ENCODE data around the gene PDE6D. TPM values are rescaled to one million over a fixed set of nuclear protein-coding genes. Genes with fewer than 3 reads are reported as not detected.

Gene PDE6D
- total and polyA plus RNA-seq, 2 of the 4 experiments (the other 2 are of a cell fraction), result 13.8 to 24.7 TPM

GRCh38 chr2:231794383-231794782 lies 13.3 kb upstream of the PDE6D start:
- Histone ChIP-seq H3K9ac (ENCODE audit: low read depth, low read length) (no peak overlapping the region), H2AFZ (replicated peaks; ENCODE audit: low read length, poor library complexity) (no peak overlapping the region), H3K27ac (ENCODE audit: insufficient read depth, low read length) (no peak overlapping the region), H2AK9ac (replicated peaks; ENCODE audit: low read depth, low read length, poor library complexity) (no peak overlapping the region), H4K20me1 (ENCODE audit: insufficient read depth, low read length) (no peaks in the 10 kb centered on the region; the same call in 1 of the 2 replicates), H4K5ac (ENCODE audit: low read depth, low read length) (no peak overlapping the region), H3K4me3 (ENCODE audit: insufficient read depth, low read depth, low read length) (no peak overlapping the region), H3K4ac (ENCODE audit: low read depth, low read length) (no peak overlapping the region), H2BK20ac (ENCODE audit: low read depth, low read length) (no peak overlapping the region), H3K4me2 (ENCODE audit: low read depth, low read length) (no peak overlapping the region), H4K91ac (ENCODE audit: insufficient read depth, low read depth, low read length) (no peak overlapping the region), H2BK120ac (ENCODE audit: low read depth, low read length) (no peak overlapping the region), H2BK5ac (ENCODE audit: low read depth, low read length, poor library complexity, severe bottlenecking) (no peak overlapping the region), H3K18ac (ENCODE audit: low read depth, low read length) (no peak overlapping the region), H3K27me3 (ENCODE audit: control insufficient read depth, insufficient read depth, low read length) (no peaks in the 10 kb centered on the region), H3K4me1 (ENCODE audit: control insufficient read depth, insufficient read depth, low read length) (no peaks in the 10 kb centered on the region; the same call in 1 of the 2 replicates), H3K23ac (ENCODE audit: low read depth, low read length) (no peak overlapping the region), H2AK5ac (ENCODE audit: low read depth, low read length) (no peak overlapping the region), H2BK15ac (ENCODE audit: low read depth, low read length) (no peak overlapping the region), H3K14ac (replicated peaks; ENCODE audit: low read depth, low read length) (no peak overlapping the region), H3K79me1 (ENCODE audit: low read depth in 1 of 2, low read length in 2 of 2) (peaks cover 20 to 37% of the 10 kb centered on the region in 2 experiments), H3K9me3 (ENCODE audit: control insufficient read depth, insufficient read depth, low read length) (no peaks in the 10 kb centered on the region), H3K56ac (ENCODE audit: extremely low read depth, insufficient read depth, low read length) (no peak overlapping the region), H4K8ac (ENCODE audit: low read depth in 2 of 2, low read length in 2 of 2) (no peak overlapping the region), H3K9me1 (ENCODE audit: insufficient read depth, low read length) (0 out of 2 replicates have a peak, but pooled peaks cover 2% of the 10 kb centered on the region), H3K36me3 (ENCODE audit: control insufficient read depth, insufficient read depth, low read length) (peaks cover 36% of the 10 kb centered on the region)
- in situ Hi-C loops (cut with MboI; ENCODE audit: low sequenced_read_pairs) (no loop called here), intact Hi-C loops (cut with micrococcal nuclease) (no loop called here), dilution Hi-C loops (cut with HindIII; ENCODE audit: low sequenced_read_pairs, unreplicated experiment) (no loop called here)
- CTCF ChIA-PET, result no interaction called here
- POLR2A ChIA-PET (ENCODE audit: unreplicated experiment), result no interaction called here
- WGBS, 2 experiments (ENCODE audit: extremely low coverage in 2 of 2, insufficient read length in 1 of 2), result no CpG with 5 or more reads among the region's 3 CpGs
- ATAC-seq (ENCODE audit: low read depth) (no peak), DNase-seq (no peak)
- no TSS peak for BruUV-seq (replicated peaks)
- TF ChIP-seq SMC3 (IDR thresholded peaks at IDR 0.05; ENCODE audit: low read depth, low read length), result no peak

All from IMR-90 (cell line).